GM19328 (cell line): ENCODE results near the gene MTHFS.
"Not testable (repeated sequence)": the region's sequence is repeated elsewhere in the genome, so short reads cannot be mapped to it uniquely, and the experiment has no call there.

Source experiments
- ATAC-seq: cut with Tn5 transposase; IDR thresholded peaks from one replicate; pipeline ENCODE4 v1.9.1; 2021; ENCODE audit warnings: mild to moderate bottlenecking, moderate library complexity; ENCODE audit not compliant: unreplicated experiment

MTHFS gene

DNA sequence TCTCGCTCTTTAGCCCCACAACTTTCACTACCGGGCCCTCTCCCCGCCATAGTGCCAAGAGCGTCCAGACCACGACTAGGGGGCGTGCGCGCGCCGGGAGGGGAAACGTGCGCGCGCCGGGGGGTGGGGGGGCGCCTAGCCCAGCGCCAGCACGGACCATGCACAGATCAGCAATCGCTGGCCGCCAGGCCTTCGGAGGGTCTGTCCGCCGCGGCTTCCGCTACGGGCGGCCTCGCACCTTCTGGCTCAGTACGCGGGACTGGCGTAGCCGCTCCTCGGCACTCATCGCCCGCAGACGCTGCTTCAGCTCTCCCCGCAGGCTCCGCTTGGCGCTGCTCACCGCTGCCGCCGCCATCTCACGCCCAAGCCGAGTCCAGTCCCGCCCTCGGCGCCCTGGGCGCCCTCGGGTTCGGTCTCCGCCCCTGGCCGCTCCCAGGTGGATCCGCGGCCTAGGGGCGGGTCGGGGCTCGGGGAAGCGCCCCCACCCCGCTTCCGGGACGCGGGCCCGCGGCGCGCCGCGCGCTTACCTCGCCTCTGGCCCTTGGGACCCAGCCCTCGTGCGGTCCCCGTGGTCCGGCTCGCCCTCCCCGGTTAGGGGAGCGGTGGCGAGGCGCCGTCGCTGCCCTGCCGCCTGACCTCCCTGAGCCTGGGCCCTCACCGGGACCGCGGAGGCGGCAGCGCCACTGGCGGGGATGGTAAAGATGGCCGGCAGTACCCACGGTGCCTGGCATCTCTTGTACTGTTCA is at the start of gene MTHFS:
Gene MTHFS, minus strand, starts transcription at position 381 of the 746 bp plus-strand sequence. Its CDS starts 26 bp downstream, at position 355.
- ATAC-seq, result peak; percentile 83

DNA sequence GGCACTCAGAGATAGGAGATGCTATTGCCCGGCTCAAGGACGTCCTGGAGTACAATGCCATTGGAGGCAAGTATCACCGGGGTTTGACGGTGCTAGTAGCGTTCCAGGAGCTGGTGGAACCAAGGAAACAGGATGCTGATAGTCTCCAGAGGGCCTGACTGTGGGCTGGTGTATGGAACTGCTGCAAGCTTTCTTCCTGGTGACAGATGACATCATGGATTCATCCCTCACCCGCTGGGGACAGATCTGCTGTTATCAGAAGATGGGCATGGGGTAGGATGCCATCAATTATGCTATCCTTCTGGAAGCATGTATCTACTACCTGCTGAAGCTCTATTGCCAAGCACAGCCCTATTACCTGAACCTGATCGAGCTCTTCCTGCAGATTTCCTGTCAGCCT is 47.8 kb upstream of the MTHFS start:
- no peak for ATAC-seq

DNA sequence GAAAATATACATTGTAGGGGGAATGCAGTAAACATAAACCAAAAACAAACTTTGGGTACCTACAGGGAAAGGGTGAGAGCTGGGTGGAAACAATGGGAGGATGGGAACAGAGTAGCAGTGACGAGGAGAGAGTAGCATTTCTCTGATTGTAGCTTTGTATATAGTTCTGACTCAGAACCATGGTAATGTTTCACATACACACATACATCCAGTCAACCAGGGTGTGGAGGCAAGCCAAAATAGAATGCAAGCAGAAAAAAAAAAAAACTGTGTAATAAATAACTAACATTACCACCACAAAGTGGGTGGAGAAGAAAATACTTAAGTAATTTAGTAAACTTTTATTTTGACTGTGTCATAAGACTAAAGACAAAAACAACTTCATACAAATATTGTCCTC is 47.0 kb upstream of the MTHFS start:
- no peak for ATAC-seq

- ATAC-seq, result no peak
Observed at GRCh38 chr15:79942741-79943481, 46.1 kb upstream of the MTHFS start.

GRCh38 chr15:79939399-79939798 is 42.6 kb upstream of the MTHFS start:
- ATAC-seq, result no peak

DNA sequence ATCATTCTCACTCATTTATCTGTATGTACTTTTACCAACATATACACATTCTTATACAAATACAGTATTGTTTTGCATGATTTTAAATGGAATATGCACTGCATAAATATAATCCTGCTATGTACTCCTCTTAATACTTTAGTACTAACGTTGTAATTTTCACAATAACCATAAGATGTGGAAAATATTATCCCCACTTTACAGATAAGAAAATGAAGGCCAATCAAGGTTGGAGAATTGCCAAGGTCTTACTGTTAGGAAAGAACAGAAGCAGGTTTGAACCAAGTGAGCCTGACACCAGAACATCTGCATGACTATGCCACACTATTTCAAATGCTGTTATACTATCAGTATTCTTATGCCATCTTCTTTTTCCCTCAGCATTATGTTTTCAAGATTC is 41.3 kb upstream of the MTHFS start:
- ATAC-seq, result no peak

GRCh38 chr15:79935556-79936201 is 38.9 kb upstream of the MTHFS start:
- not testable (repeated sequence) for ATAC-seq

DNA sequence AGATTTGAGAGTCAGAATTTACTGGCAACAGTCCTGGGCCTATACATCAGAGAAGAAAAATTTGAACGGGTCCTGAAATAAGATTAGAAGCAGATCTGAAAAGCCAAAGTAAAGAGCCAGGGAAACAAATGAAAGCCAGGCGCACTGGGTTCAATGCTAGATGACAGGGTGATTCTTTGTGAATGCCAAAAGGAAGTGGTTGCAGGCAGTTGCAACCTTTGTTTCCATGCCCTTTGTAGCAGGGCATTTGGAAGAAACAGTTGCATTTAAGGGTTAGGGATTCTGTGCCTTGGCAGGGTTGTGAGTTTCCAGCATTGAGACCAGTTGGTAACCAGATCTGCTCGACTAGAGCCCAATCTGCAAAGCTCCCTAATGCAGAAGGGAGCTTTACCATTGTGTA is 36.4 kb upstream of the MTHFS start:
- no peak for ATAC-seq

DNA sequence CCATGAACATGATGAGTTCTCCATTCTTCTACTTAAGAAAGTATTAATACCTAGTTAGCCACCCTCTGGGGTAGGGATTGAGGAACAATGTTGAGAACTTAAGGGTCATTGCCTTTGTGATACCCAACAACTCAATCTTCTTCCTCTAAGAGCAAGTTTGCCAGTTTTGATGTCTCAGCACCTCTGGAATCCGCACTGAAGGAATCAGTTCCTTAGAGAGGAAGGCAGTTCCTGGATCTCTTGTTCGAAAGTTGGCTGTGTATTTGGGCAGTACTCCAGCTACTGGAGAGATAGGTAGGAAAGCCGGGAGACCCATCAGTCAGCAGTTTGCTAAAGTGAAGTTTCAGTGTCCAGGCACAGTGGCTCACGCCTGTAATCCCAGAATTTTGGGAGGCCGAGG is 35.6 kb upstream of the MTHFS start:
- ATAC-seq, result no peak

DNA sequence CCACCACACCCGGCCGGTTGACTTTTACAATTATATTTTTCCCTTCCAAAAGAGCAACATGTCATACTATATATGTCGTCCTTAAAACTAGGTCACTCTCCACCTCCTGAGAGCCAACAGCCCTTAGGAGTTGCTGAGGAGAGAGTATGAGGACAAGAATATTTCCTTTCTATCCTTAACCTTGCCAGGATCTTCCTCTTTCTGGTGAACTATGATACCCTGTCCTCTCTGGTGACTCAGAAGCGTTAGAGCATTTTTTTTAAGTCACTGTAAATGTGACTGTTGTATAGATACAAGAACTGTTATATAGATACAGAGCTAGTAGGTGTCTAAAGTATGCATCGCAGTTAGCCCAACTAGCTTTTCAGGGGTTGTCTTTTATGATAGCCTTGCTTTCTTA is 33.7 kb upstream of the MTHFS start:
- ATAC-seq, result no peak

DNA sequence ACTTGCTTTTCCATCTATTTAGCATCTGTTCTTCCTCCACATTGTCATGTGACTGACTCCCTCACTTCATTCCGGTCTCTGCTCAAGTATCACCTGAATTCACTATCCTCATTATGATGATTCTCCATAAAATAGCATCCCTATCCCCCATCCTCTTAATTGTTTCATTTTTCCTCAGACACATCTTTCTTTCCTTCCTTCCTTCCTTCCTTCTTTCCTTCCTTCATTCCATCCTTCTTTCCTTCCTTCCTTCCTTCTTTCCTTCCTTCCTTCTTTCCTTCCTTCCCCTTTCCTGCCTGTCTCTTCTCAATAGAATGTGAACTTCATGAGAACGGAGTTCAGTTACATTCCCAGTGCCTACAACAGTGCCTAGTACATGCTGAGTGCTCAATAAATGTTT is 32.6 kb upstream of the MTHFS start:
- no peak for ATAC-seq

DNA sequence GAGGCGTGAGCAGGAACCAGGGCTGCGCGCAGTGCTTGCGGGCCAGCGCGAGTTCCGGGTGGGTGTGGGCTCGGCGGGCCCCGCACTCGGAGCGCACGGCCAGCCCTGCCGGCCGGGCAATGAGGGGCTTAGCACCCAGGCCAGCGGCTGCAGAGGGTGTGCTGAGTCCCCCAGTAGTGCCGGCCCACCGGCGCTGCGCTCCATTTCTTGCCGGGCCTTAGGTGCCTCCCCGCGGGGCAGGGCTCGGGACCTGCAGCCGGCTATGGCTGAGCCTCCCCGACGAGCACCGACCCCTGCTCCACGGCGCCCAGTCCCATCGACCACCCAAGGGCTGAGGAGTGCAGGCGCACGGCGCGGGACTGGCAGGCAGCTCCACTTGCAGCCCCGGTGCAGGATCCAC is 29.3 kb upstream of the MTHFS start:
- ATAC-seq, result not testable (repeated sequence)

DNA sequence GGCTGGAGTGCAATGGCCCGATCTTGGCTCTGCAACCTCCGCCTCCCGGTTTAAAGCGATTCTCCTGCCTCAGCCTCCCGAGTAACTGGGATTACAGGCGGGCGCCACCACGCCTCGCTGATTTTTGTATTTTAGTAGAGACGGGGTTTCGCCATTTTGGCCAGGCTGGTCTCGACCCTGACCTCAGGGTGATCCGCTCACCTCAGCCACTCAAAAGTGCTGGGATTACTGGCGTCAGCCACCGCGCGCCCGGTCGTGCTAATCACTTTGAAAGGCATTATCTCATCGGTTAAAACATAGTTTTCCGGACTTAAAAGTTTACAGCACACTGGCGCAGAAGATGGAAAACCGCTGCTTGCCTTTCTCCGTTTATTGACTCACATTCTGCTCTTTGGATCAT is 27.6 kb upstream of the MTHFS start:
- ATAC-seq, result no peak

- ATAC-seq, result peak; percentile 94
Observed at GRCh38 chr15:79923515-79924169, 26.8 kb upstream of the MTHFS start.

- peak; percentile 34 for ATAC-seq
Observed at GRCh38 chr15:79923079-79923514, 26.3 kb upstream of the MTHFS start.

GRCh38 chr15:79922512-79923078 is 25.8 kb upstream of the MTHFS start:
- no peak for ATAC-seq

DNA sequence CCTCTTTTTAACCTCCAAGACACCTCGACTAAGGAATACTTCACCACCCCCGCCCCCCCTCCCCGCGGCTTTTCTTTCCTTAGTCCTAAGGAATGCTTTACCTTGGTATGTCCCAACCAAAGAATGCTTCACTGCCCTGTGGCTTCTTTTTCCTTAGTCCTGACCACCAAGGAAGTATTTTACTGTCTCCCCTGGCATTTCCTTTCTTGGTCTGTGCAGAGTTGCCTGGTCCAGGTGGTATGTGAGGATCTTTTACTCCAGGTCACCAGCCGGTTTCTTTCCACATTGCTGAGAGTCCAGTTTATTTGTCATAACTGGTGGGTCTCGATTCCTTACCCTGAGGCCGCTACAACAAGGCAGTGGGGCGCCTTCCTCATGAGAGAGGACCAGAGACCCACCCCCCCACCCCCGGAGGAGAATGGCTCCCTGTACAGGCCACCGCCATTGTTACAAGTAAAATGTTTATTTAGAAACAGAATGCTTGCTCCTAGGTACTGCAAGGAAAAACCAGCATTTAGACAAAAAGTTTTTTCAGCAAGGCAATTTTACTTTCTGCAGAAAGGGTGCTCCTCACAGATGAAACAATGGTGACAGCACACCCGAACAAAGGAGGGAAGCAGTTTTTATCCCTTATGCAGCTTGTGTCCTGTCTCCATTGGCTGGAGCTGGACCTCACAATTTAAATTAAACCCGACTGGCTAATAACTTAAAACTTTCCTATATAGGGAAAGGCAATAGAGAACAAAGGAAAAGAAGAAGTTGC is 23.1 kb upstream of the MTHFS start:
- no peak for ATAC-seq

GRCh38 chr15:79919090-79919748 is 22.4 kb upstream of the MTHFS start:
- no peak for ATAC-seq

- ATAC-seq, result no peak
Observed at GRCh38 chr15:79918278-79918677, 21.5 kb upstream of the MTHFS start.
